GM12891 (cell line): Measurements from ENCODE around the gene THSD4.

Source experiments
- PAX5 ChIP-seq: IDR thresholded peaks from 2 replicates; pipeline ENCODE4 v1.6.1; 2011; ENCODE audit warnings: low read length, moderate library complexity, mild to moderate bottlenecking; ENCODE audit not compliant: insufficient read depth, severe bottlenecking
- POLR2A ChIP-seq: IDR thresholded peaks from 2 replicates; pipeline ENCODE4 v1.6.1; 2011; ENCODE audit warnings: low read depth, low read length, control low read depth

DNA sequence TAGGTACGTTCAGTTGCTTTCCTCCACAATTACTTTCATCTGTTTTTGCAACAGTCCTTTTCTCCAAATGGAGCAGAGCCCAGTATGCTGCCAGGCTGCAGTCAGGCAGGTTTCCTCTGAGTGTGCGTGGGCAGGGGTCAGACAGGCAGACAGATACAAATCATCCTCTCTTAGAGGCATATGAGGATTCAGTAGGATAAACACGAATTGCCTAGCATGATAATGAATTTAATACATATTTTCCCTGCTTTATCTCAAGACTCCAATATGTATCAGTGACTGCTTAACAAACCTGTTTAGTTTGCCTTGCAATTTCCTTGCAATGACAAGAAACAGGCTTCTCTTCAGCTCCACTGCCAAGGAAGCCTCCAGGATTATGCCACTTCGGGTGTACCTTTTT lies 554.4 kb downstream of the THSD4 start:
- TF ChIP-seq POLR2A = no peak
- TF ChIP-seq PAX5 = no peak
